HepG2 (cell line): ENCODE measurements around the gene NTN4.

Source experiments
- CHCHD3 ChIP-seq: sonication (generic); formaldehyde crosslinking; IDR thresholded peaks from 2 replicates; pipeline ENCODE4 v1.8.0; 2022; ENCODE audit warnings: mild to moderate bottlenecking, missing genetic modification reagents, moderate library complexity
- EZH2 ChIP-seq: conservative IDR thresholded peaks from 2 replicates; pipeline ENCODE4 v1.6.1; 2012; ENCODE audit warnings: mild to moderate bottlenecking, low read depth, low read length, moderate library complexity
- RAD21 ChIP-seq: fragments of 450-650 bp; formaldehyde crosslinking; IDR thresholded peaks from 2 replicates; pipeline ENCODE4 v1.5.0; 2020; ENCODE audit warnings: mild to moderate bottlenecking
- SETDB1 ChIP-seq: sonication (generic); formaldehyde crosslinking; IDR thresholded peaks from 2 replicates; pipeline ENCODE4 v1.5.1; 2020; ENCODE audit warnings: missing genetic modification reagents, mild to moderate bottlenecking, borderline replicate concordance
- SRSF9 ChIP-seq: fragments of 200-400 bp; formaldehyde crosslinking; IDR thresholded peaks from 2 replicates; pipeline ENCODE4 v1.6.1; 2018; ENCODE audit warnings: borderline replicate concordance, mild to moderate bottlenecking, low read depth, low read length; ENCODE audit not compliant: insufficient read depth, poor library complexity, severe bottlenecking
- STAT5B ChIP-seq: sonication (generic); formaldehyde crosslinking; IDR thresholded peaks from 2 replicates; pipeline ENCODE4 v1.4.0; 2020; ENCODE audit warnings: missing genetic modification reagents
- YY1 ChIP-seq: IDR thresholded peaks from 2 replicates; pipeline ENCODE4 v1.6.1; 2011; ENCODE audit warnings: low read length, low read depth, moderate library complexity, mild to moderate bottlenecking; ENCODE audit not compliant: insufficient read depth, insufficient replicate concordance
- ZNF564 ChIP-seq: sonication (generic); formaldehyde crosslinking; IDR thresholded peaks from 2 replicates; pipeline ENCODE4 v1.8.1; 2023; ENCODE audit warnings: mild to moderate bottlenecking, missing genetic modification reagents
- ZNF891 ChIP-seq: sonication (generic); formaldehyde crosslinking; IDR thresholded peaks from 2 replicates; pipeline ENCODE4 v1.5.0; 2020; ENCODE audit warnings: mild to moderate bottlenecking, missing genetic modification reagents
- TF ChIP-seq, protein P1 (sequence below): sonication (generic); formaldehyde crosslinking; IDR thresholded peaks from 2 replicates; pipeline ENCODE4 v1.5.0; 2020; ENCODE audit warnings: mild to moderate bottlenecking, missing genetic modification reagents, moderate library complexity
- TF ChIP-seq, protein P2 (sequence below): sonication (generic); formaldehyde crosslinking; IDR thresholded peaks from 2 replicates; pipeline ENCODE4 v1.4.0; 2020; ENCODE audit warnings: missing genetic modification reagents, mild to moderate bottlenecking, borderline replicate concordance

- TF ChIP-seq, protein P1, sequence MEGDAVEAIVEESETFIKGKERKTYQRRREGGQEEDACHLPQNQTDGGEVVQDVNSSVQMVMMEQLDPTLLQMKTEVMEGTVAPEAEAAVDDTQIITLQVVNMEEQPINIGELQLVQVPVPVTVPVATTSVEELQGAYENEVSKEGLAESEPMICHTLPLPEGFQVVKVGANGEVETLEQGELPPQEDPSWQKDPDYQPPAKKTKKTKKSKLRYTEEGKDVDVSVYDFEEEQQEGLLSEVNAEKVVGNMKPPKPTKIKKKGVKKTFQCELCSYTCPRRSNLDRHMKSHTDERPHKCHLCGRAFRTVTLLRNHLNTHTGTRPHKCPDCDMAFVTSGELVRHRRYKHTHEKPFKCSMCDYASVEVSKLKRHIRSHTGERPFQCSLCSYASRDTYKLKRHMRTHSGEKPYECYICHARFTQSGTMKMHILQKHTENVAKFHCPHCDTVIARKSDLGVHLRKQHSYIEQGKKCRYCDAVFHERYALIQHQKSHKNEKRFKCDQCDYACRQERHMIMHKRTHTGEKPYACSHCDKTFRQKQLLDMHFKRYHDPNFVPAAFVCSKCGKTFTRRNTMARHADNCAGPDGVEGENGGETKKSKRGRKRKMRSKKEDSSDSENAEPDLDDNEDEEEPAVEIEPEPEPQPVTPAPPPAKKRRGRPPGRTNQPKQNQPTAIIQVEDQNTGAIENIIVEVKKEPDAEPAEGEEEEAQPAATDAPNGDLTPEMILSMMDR (CRISPR knock-in tag) = no peak
- TF ChIP-seq ZNF891 (CRISPR knock-in tag) (no peak), CHCHD3 (no peak), STAT5B (CRISPR knock-in tag) (no peak), SRSF9 (no peak), RAD21 (CRISPR knock-in tag) (no peak), ZNF564 (CRISPR knock-in tag) (no peak), YY1 (no peak), EZH2 (no peak), SETDB1 (no peak)
- TF ChIP-seq, protein P2, sequence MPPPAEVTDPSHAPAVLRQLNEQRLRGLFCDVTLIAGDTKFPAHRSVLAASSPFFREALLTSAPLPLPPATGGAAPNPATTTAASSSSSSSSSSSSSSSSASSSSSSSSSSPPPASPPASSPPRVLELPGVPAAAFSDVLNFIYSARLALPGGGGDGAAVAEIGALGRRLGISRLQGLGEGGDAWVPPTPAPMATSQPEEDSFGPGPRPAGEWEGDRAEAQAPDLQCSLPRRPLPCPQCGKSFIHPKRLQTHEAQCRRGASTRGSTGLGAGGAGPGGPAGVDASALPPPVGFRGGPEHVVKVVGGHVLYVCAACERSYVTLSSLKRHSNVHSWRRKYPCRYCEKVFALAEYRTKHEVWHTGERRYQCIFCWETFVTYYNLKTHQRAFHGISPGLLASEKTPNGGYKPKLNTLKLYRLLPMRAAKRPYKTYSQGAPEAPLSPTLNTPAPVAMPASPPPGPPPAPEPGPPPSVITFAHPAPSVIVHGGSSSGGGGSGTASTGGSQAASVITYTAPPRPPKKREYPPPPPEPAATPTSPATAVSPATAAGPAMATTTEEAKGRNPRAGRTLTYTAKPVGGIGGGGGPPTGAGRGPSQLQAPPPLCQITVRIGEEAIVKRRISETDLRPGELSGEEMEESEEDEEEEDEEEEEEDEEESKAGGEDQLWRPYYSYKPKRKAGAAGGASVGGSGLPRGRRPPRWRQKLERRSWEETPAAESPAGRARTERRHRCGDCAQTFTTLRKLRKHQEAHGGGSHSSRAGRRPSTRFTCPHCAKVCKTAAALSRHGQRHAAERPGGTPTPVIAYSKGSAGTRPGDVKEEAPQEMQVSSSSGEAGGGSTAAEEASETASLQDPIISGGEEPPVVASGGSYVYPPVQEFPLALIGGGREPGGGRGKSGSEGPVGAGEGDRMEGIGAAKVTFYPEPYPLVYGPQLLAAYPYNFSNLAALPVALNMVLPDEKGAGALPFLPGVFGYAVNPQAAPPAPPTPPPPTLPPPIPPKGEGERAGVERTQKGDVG = no peak
These were observed 115.9 kb downstream of the NTN4 start for GRCh38 chr12:95674631-95675030.
